ENCODE data around the gene IRX6. TPM values are rescaled to one million over a fixed set of nuclear protein-coding genes. Genes with fewer than 3 reads are reported as not detected.

IRX6 gene
- total RNA-seq, 1 experiment from 2014 or later, result not detected

DNA sequence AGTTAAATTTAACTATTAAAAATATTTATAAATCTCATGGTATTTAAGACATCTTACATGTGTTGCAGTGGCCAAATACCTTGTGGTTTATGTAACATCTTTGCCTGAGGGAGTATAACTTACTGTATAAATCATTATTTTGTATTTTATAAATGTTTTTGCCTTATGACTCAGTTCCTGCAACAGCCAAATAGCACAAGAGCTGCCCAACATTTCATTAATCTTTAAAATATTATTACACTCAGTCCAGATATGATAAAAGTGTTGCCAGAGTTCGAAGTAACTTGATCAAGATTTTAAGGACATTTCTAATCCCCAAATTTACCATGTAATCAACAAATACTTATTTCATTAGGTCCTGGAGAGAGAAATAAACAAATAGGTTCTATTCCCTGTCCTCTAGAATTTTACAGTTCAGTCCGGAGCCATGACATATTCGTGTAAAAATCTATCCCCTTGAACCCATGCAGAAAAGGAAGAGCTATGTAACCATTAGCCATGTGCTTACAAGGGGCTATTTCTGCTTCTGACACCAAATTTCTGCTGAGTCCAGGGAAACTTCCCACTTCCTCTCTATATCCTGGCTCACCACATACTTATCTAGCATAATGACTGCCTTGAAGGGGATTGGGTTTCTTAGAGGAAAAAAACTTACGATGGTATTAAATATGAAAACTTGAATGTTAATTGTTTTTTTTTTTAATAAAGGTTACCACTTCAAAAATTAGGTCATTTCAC, 44.0 kb downstream of the IRX6 start:
- Histone ChIP-seq H4K20me1 (ENCODE audit: control insufficient read depth, insufficient read depth, insufficient read length) (no peaks in the 10 kb centered on the region), H3K23me2 (ENCODE audit: insufficient read length, low read depth, low read length, poor library complexity, severe bottlenecking) (no peaks in the 10 kb centered on the region), H3T11ph (ENCODE audit: low read length) (no peak overlapping the region), H2AFZ (ENCODE audit: low read length) (no peak overlapping the region), H2BK5ac (ENCODE audit: insufficient read length, low read length) (no peak overlapping the region), H2BK120ac (ENCODE audit: low read depth, low read length, poor library complexity, severe bottlenecking) (no peak overlapping the region), H3K18ac (ENCODE audit: insufficient read length, low read depth, low read length) (no peak overlapping the region), H4K91ac (ENCODE audit: insufficient read length, low read depth, low read length) (no peak overlapping the region), H2AK5ac (ENCODE audit: insufficient read length, low read length) (no peak overlapping the region), H3K27me3 (ENCODE audit: insufficient read depth, low read length) (no peaks in the 10 kb centered on the region; the same call in 1 of the 2 replicates), H2BK12ac (ENCODE audit: insufficient read length, low read depth, low read length) (no peak overlapping the region), H3K9me3 (ENCODE audit: control insufficient read depth, low read depth, low read length) (no peaks in the 10 kb centered on the region), H3K27ac (ENCODE audit: insufficient read length, low read depth, low read length) (no peak overlapping the region), H3K9ac (ENCODE audit: extremely low read depth, insufficient read length, low read length) (no peak overlapping the region), H4K8ac (replicated peaks; ENCODE audit: insufficient read length, low read depth, low read length) (no peak overlapping the region), H3K56ac (ENCODE audit: insufficient read length, low read depth, low read length) (no peak overlapping the region), H4K5ac (ENCODE audit: insufficient read length, low read depth, low read length) (no peak overlapping the region), H3K4ac (ENCODE audit: low read depth, low read length) (no peak overlapping the region), H3K4me2 (ENCODE audit: insufficient read depth, insufficient read length, low read length) (no peak overlapping the region), H2BK15ac (ENCODE audit: low read depth, low read length) (no peak overlapping the region), H3K79me2 (ENCODE audit: insufficient read depth, low read length) (no peaks in the 10 kb centered on the region), H3K14ac (ENCODE audit: insufficient read depth, low read length) (no peak overlapping the region), H2BK20ac (ENCODE audit: low read depth, low read length, poor library complexity, severe bottlenecking) (no peak overlapping the region), H3K79me1 (ENCODE audit: insufficient read depth, low read depth, low read length, poor library complexity, severe bottlenecking) (no peaks in the 10 kb centered on the region), H3K23ac (ENCODE audit: insufficient read length, low read depth, low read length) (no peak overlapping the region), H3K4me1 (ENCODE audit: insufficient read depth, low read length) (no peaks in the 10 kb centered on the region)
- no CpG with 5 or more reads among the region's 4 CpGs for WGBS (ENCODE audit: extremely low coverage, insufficient read length, low lambda C conversion rate)
- H3K27ac Mint-ChIP-seq, result no peak overlapping the region
- no peaks in the 10 kb centered on the region for H3K9me3 Mint-ChIP-seq
- no peak for DNase-seq
- no peak overlapping the region for H3K4me3 Mint-ChIP-seq
- H3K4me1 Mint-ChIP-seq, result peaks cover 6 to 16% of the 10 kb centered on the region in 2 experiments
- peaks cover 61% of the 10 kb centered on the region for H3K27me3 Mint-ChIP-seq (ENCODE audit: low read depth)
- no peaks in the 10 kb centered on the region for H3K36me3 Mint-ChIP-seq (ENCODE audit: insufficient read depth in 1 of 3, low read depth in 3 of 3)
- TF ChIP-seq, protein P1, sequence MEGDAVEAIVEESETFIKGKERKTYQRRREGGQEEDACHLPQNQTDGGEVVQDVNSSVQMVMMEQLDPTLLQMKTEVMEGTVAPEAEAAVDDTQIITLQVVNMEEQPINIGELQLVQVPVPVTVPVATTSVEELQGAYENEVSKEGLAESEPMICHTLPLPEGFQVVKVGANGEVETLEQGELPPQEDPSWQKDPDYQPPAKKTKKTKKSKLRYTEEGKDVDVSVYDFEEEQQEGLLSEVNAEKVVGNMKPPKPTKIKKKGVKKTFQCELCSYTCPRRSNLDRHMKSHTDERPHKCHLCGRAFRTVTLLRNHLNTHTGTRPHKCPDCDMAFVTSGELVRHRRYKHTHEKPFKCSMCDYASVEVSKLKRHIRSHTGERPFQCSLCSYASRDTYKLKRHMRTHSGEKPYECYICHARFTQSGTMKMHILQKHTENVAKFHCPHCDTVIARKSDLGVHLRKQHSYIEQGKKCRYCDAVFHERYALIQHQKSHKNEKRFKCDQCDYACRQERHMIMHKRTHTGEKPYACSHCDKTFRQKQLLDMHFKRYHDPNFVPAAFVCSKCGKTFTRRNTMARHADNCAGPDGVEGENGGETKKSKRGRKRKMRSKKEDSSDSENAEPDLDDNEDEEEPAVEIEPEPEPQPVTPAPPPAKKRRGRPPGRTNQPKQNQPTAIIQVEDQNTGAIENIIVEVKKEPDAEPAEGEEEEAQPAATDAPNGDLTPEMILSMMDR (conservative IDR thresholded peaks at IDR 0.05), result no peak
